HL-60 (cell line): ENCODE results near the gene CCDC191.

Experiments used
- DNase-seq, 2 experiments: peaks; one replicate each; pipeline ENCODE4 v3.0.0-alpha.2; 2010 to 2020; ENCODE audit warnings: low read depth in 1 of 2, low spot score in 1 of 2
- H3K27ac ChIP-seq: fragments of 250-450 bp; sonication (Bioruptor Pico); replicated peaks from 2 replicates; pipeline ENCODE4 v1.5.1; 2020; ENCODE audit warnings: mild to moderate bottlenecking, moderate library complexity
- H3K27me3 ChIP-seq: fragments of 250-450 bp; sonication (Bioruptor Pico); 2 replicates; pipeline ENCODE4 v1.5.1; 2021; ENCODE audit warnings: mild to moderate bottlenecking, moderate library complexity; ENCODE audit not compliant: insufficient read depth, poor library complexity, severe bottlenecking
- H3K4me3 ChIP-seq: replicated peaks from 2 replicates; pipeline ENCODE4 v1.5.1; 2011; ENCODE audit warnings: mild to moderate bottlenecking, control low read depth, low read length; ENCODE audit not compliant: insufficient read depth
- GABPA ChIP-seq: IDR thresholded peaks from 2 replicates; pipeline ENCODE4 v1.6.1; 2012; ENCODE audit warnings: low read depth
- POLR2AphosphoS5 ChIP-seq: IDR thresholded peaks from 2 replicates; pipeline ENCODE4 v1.6.1; 2012; ENCODE audit warnings: low read depth
- SPI1 ChIP-seq: IDR thresholded peaks from 2 replicates; pipeline ENCODE4 v1.6.1; 2012; ENCODE audit warnings: low read depth, mild to moderate bottlenecking, borderline replicate concordance
- TF ChIP-seq, protein P1 (sequence below): IDR thresholded peaks from 2 replicates; pipeline ENCODE4 v1.6.1; 2012; ENCODE audit warnings: low read depth; ENCODE audit not compliant: insufficient replicate concordance
- TF ChIP-seq, protein P2 (sequence below): IDR thresholded peaks from one replicate; pipeline ENCODE4 v1.5.1; 2011; ENCODE audit warnings: low read length, control low read depth, inconsistent platforms; ENCODE audit not compliant: insufficient read depth

CCDC191 gene

DNA sequence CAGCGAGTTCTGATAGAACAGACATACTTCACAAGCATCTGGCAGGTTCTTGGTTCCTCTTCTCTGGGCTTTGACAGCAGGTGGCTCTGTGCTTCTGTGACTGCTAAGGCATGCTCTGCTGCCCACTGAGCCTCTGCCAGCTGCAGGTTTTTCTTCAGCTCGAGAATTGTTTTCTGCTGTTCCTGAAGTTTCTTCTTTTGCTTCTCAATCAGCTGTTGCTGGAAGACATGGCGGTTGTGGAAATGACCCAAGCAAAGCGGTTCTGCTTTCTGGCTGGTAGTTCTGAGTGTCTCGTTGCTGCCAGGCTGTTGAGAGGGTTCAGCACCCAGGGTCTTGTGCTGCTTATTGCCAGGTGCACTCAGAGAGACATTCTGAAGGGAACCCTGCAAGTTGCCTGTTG is 50.8 kb downstream of the CCDC191 start:
- H3K27me3 ChIP-seq: no peaks in the 10 kb centered on the region
- no peak for TF ChIP-seq SPI1
- no peak for TF ChIP-seq POLR2AphosphoS5
- TF ChIP-seq, protein P1, sequence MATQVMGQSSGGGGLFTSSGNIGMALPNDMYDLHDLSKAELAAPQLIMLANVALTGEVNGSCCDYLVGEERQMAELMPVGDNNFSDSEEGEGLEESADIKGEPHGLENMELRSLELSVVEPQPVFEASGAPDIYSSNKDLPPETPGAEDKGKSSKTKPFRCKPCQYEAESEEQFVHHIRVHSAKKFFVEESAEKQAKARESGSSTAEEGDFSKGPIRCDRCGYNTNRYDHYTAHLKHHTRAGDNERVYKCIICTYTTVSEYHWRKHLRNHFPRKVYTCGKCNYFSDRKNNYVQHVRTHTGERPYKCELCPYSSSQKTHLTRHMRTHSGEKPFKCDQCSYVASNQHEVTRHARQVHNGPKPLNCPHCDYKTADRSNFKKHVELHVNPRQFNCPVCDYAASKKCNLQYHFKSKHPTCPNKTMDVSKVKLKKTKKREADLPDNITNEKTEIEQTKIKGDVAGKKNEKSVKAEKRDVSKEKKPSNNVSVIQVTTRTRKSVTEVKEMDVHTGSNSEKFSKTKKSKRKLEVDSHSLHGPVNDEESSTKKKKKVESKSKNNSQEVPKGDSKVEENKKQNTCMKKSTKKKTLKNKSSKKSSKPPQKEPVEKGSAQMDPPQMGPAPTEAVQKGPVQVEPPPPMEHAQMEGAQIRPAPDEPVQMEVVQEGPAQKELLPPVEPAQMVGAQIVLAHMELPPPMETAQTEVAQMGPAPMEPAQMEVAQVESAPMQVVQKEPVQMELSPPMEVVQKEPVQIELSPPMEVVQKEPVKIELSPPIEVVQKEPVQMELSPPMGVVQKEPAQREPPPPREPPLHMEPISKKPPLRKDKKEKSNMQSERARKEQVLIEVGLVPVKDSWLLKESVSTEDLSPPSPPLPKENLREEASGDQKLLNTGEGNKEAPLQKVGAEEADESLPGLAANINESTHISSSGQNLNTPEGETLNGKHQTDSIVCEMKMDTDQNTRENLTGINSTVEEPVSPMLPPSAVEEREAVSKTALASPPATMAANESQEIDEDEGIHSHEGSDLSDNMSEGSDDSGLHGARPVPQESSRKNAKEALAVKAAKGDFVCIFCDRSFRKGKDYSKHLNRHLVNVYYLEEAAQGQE: no peak
- TF ChIP-seq GABPA: no peak
- TF ChIP-seq, protein P2, sequence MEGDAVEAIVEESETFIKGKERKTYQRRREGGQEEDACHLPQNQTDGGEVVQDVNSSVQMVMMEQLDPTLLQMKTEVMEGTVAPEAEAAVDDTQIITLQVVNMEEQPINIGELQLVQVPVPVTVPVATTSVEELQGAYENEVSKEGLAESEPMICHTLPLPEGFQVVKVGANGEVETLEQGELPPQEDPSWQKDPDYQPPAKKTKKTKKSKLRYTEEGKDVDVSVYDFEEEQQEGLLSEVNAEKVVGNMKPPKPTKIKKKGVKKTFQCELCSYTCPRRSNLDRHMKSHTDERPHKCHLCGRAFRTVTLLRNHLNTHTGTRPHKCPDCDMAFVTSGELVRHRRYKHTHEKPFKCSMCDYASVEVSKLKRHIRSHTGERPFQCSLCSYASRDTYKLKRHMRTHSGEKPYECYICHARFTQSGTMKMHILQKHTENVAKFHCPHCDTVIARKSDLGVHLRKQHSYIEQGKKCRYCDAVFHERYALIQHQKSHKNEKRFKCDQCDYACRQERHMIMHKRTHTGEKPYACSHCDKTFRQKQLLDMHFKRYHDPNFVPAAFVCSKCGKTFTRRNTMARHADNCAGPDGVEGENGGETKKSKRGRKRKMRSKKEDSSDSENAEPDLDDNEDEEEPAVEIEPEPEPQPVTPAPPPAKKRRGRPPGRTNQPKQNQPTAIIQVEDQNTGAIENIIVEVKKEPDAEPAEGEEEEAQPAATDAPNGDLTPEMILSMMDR: no peak
- no peak overlapping the region for H3K27ac ChIP-seq
- no peak for DNase-seq
- H3K4me3 ChIP-seq: no peak overlapping the region

DNA sequence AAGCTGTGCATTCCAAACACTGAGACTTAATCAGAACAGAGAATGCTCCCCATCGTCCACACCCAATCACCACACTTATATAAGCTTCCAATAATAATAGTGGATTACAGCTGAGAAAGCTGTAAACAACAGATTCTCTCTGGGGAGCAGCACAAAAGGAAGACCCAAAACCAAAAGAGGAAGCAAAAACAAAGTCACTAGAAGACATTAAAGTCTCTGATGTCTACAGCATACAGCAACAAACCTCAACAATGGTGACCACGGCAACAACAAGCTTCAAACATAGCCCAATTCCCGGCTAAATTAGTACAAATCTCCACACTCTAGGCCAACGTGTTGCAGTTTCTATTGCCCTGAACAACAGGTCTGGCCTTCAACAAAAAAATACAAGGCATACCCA is 70.8 kb downstream of the CCDC191 start:
- Histone ChIP-seq H3K27ac (no peak overlapping the region), H3K4me3 (no peak overlapping the region), H3K27me3 (no peaks in the 10 kb centered on the region)
- TF ChIP-seq POLR2AphosphoS5: no peak
- TF ChIP-seq, protein P2: no peak
- TF ChIP-seq SPI1: no peak
- TF ChIP-seq, protein P1: no peak
- TF ChIP-seq GABPA: no peak
- no peak for DNase-seq

DNA sequence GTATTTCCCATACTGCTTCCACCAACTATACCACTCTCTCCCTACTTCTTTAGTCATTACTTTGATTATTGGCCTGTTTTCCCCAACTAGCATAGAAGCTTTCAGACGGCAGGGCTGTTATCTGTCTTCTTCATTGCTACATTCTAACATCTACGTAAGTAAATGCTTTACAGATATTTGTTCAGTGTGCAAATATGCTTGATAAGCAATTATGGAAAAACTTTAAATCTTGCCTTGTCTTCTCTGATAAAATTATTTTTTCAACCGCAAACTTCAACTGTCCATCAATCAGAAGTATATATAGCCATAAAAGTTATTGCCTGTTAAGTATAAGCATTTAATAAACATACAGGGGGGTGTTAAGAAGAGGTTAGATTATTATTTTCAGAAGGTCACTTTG is 72.8 kb downstream of the CCDC191 start:
- TF ChIP-seq SPI1 (no peak), POLR2AphosphoS5 (no peak), GABPA (no peak)
- TF ChIP-seq, protein P1: no peak
- TF ChIP-seq, protein P2: no peak
- DNase-seq: no peak
- H3K27ac ChIP-seq: no peak overlapping the region
- no peak overlapping the region for H3K4me3 ChIP-seq
- H3K27me3 ChIP-seq: no peaks in the 10 kb centered on the region
